AG09319 (cell line): ENCODE results near the gene SAFB.
A peak's percentile ranks its signal among the peaks of the same experiment; 100 is the strongest.

Experiments
- DNase-seq: peaks from one replicate; pipeline ENCODE4 v3.0.0-alpha.2; 2010; ENCODE audit warnings: low read depth; ENCODE audit errors: extremely low read depth
- CTCF ChIP-seq: IDR thresholded peaks from 2 replicates; pipeline ENCODE4 v1.5.1; 2011; ENCODE audit warnings: low read depth, mild to moderate bottlenecking, inconsistent platforms, low read length, moderate library complexity

The SAFB gene

GRCh38 chr19:5664515-5664914, 41.6 kb downstream of the SAFB start:
- no peak for TF ChIP-seq CTCF
- no peak for DNase-seq

GRCh38 chr19:5665781-5666513, 43.1 kb downstream of the SAFB start:
- TF ChIP-seq CTCF = peak; percentile 26
- DNase-seq = no peak

DNA sequence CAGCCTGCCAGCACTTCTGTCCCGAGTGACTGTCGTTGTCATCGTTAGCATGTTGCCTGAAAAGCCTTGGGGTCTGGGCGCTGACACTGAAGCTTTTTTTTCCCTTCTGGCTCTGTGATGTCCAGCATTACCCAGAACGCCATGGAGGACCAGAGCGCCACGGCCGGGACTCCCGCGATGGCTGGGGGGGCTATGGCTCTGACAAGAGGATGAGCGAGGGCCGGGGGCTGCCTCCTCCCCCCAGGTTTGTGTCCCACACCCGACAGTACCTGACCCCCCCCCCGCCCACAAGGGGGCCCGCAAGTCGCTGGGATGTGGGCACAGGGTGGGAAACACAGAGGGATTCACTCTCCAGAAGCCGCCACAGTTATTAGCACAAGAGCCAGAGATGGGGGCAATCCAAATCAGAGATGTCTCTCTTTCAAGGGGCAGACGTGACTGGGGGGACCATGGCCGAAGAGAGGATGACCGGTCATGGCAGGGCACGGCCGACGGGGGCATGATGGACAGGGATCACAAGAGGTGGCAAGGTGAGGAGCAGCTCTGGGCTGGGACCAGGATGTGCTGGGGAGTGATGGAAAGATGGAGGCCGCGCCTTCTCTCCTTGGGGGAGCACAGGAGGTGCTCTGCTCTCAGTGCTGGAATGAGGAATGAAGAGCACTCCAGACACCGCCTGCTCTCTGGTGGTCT, 44.2 kb downstream of the SAFB start:
- no peak for DNase-seq
- TF ChIP-seq CTCF = no peak

DNA sequence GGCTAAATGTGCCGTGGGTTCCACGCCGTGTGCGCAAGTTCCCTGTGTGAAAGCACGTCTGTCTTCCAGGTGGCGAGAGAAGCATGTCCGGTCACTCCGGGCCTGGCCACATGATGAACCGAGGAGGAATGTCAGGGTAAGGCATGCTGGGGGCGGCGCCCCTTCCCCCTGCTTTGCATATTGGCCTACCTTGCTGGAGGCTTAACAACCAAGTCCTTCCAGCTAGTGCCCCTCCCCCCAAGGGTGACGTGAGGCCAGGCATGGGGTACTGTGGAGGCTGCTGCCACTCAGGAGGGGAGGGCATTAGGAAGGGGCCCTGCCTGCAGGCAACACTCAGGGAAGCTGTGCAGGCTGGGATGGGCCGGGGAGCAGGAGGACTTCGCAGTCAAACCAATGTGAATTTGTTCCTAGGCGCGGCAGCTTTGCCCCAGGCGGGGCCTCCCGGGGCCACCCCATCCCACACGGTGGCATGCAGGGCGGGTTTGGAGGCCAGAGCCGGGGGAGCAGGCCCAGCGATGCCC, 44.9 kb downstream of the SAFB start:
- TF ChIP-seq CTCF = no peak
- DNase-seq = no peak

DNA sequence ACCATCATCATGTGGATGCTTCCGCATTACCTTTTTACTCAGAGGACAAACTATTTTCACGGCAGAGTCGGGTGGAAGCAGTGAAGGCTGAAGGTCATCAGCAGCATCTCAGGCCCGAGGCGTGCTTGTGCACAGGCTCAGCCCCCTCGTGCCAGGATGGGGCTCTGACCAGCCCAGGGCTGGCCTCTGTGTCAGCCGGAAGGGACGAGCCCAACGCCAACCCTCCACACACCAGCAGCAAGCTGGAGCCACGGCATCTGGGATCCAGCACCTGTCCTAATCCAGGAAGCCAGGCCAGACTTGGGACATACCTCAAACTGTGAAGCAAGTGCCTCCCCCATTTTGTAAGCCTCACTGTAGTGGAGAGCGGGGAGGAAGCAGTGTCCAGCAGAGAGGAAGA, 46.3 kb downstream of the SAFB start:
- no peak for TF ChIP-seq CTCF
- no peak for DNase-seq

- DNase-seq = no peak
- TF ChIP-seq CTCF = no peak
These were observed 48.7 kb downstream of the SAFB start for GRCh38 chr19:5671600-5671999.

DNA sequence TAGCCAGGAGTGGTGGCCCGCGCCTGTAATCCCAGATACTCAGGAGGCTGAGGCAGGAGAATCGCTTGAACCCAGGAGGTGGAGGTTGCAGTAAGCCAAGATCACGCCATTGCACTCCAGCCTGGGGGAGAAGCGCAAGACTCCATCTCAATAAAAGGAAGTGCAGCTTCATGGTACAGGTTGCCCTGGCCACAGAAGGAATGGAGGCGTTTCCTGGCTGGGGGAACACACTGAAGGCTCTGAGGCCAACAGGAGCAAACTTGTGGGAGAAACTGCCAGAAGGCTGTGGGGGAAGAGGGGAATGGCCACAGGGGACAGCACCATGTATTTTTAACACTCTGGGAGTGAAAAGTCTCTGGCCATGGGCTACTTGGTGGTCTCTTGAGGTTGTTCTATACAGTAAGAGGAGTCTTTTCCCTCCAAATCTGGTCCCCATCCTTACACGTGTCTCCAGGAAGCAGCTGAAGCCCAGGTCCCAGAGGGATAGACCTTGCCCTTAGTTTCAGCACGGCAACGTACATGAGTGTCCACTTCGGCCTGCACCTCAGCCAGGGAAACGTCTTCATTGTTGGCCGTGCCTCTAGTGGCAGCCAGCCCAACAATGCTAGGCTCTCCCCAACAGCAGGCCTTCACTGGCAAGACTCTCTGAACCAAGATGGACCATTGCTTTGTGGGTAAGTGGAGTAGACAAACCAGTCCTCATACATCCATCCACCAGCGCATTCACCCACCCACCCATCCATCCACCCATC, 50.0 kb downstream of the SAFB start:
- TF ChIP-seq CTCF = no peak
- DNase-seq = no peak
